Measurements from ENCODE around the gene ARHGAP18.

The ARHGAP18 gene

GRCh38 chr6:129609635-129610034 lies 100.3 kb downstream of the ARHGAP18 start:
- DNase-seq: no peak

GRCh38 chr6:129608886-129609537 lies 101.0 kb downstream of the ARHGAP18 start:
- no peak for DNase-seq

GRCh38 chr6:129607581-129608186 lies 102.3 kb downstream of the ARHGAP18 start:
- no peak for DNase-seq

- DNase-seq: no peak
Measured at GRCh38 chr6:129606664-129607063, 103.3 kb downstream of the ARHGAP18 start.

- no peak for DNase-seq
Measured at GRCh38 chr6:129605967-129606366, 104.0 kb downstream of the ARHGAP18 start.

- DNase-seq: no peak
Measured at GRCh38 chr6:129605095-129605494, 104.9 kb downstream of the ARHGAP18 start.

- no peak for DNase-seq
Measured at GRCh38 chr6:129604321-129604720, 105.7 kb downstream of the ARHGAP18 start.

GRCh38 chr6:129603741-129604140 lies 106.2 kb downstream of the ARHGAP18 start:
- no peak for DNase-seq

- no peak for DNase-seq
Measured at GRCh38 chr6:129601323-129601722, 108.7 kb downstream of the ARHGAP18 start.

- DNase-seq: no peak
Measured at GRCh38 chr6:129599467-129599866, 110.5 kb downstream of the ARHGAP18 start.

- no peak for DNase-seq
Measured at GRCh38 chr6:129598244-129599187, 111.5 kb downstream of the ARHGAP18 start.

- no peak for DNase-seq
Measured at GRCh38 chr6:129597023-129597713, 112.8 kb downstream of the ARHGAP18 start.

GRCh38 chr6:129596522-129596921 lies 113.5 kb downstream of the ARHGAP18 start:
- no peak for DNase-seq

- DNase-seq: no peak
Measured at GRCh38 chr6:129593233-129593564, 116.8 kb downstream of the ARHGAP18 start.

GRCh38 chr6:129592516-129593232 lies 117.3 kb downstream of the ARHGAP18 start:
- no peak for DNase-seq

- no peak for DNase-seq
Measured at GRCh38 chr6:129590408-129591022, 119.5 kb downstream of the ARHGAP18 start.

GRCh38 chr6:129586815-129587214 lies 123.2 kb downstream of the ARHGAP18 start:
- no peak for DNase-seq

- no peak for DNase-seq
Measured at GRCh38 chr6:129583866-129584265, 126.1 kb downstream of the ARHGAP18 start.

GRCh38 chr6:129578315-129578714 lies 131.7 kb downstream of the ARHGAP18 start:
- DNase-seq: no peak

- DNase-seq: no peak
Measured at GRCh38 chr6:129577691-129578090, 132.3 kb downstream of the ARHGAP18 start.

- DNase-seq: no peak
Measured at GRCh38 chr6:129576456-129576855, 133.5 kb downstream of the ARHGAP18 start.
